GM21576 (cell line): Measurements from ENCODE around the gene MCL1.

ENCODE experiments used
- ATAC-seq: cut with Tn5 transposase; IDR thresholded peaks from one replicate; pipeline ENCODE4 v1.9.1; 2021; ENCODE audit warnings: mild to moderate bottlenecking, moderate library complexity; ENCODE audit not compliant: unreplicated experiment

MCL1 gene

GRCh38 chr1:150543500-150544143 is 35.8 kb downstream of the MCL1 start:
- ATAC-seq = no peak

DNA sequence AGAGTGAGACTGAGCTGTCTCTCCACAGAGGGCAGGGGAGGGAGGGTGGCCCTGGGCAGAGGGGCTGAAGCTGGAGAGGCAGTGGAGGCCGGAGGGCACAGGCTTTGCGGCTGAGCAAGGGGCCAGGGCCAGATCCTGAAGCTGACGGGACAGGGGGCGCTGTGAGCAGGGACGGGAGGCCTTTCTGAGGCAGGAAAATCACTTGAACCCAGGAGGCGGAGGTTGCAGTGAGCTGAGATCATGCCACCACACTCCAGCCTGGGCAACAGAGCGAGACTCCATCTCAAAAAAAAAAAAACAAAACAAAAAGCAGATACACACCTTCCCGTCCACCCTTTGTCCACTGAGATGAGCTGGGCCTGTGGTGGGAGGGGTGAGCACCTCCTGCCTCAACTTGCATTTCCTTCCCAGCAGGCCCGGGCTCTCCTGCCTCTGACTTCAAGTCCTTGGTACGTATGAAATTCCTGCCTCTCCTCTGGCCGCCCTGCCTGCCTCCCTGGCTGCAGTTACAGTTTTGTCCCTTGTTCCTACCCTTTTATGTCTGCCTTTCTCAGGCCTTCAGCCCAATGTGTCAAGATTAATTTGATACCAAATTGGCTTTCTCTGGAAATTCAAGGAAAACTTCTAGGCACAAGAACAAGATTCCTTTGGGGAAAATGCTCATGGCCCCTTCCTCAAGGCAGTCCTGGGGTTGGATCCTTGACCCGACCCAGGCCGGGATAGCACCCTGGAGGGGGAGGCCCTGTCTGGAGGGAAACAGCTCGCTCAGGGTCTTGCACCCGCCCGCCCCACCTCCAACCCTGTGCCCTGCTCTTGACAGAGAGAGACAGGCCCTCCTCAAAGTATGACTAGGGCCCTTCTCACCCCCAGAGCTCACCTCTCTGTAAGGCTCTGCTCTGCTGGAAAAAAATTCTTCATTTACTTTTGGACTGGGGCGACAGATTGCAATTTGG is 41.4 kb downstream of the MCL1 start:
- no peak for ATAC-seq

DNA sequence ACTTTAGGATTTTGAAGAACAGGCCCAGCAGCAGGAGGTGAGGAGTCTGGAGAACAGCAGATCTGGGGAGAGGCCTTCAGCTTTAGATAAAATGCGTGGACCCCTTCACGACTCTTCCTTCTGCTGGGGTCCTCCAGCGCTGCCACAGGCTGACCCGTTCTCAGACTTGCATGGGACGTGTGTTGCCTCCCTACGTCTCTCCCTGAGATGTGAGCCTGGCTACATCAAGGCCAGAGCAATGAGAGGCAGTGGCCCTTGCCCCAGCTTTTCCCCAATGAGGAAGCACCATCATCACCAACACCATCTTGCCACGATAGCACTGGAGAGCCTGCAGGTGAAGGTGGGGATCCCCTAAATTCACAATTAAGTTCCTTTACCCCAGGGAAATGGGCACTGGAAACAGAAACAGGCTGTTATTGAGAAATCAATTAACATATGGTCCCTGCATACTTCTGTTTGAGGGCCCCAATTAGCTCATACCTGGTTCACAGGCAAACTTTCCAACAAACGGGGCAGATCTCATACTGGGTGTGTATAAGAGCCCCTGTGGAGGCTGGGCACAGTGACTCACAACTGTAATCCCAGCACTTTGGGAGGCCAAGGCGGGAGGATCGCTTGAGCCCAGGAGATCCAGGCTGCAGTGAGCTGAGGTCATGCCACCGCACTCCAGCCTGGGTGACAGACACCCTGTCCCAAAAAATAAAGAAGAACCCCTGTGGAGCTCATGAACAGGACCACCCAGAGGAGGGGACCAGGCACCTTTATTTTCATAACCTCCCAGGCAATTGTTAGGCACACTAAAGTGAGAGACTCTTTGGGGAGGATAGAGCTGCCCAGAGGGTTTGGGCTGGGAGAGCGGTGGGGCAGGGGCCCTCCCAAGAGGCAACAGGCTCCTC is 42.3 kb downstream of the MCL1 start:
- no peak for ATAC-seq

GRCh38 chr1:150535511-150536287 is 43.7 kb downstream of the MCL1 start:
- ATAC-seq = no peak

DNA sequence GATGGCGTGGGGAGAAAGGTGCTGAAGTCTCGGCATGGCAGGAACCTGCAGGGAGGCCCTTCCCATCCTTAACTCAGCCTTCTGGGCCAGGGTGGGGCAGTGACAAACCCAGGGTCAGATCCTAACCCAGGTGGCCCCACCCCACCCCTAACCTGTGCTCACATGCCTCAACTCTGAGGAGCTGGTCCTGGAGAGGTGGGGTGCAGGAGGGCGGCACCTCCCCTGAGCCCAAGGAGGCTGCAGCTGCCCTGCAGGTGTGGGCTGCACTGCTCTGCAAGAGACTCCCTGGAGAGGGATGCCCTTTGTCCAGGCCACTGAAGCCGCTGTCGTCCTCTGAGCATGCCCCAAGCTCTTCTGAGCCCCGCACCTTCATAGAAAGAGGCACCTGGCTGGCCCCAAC is 45.4 kb downstream of the MCL1 start:
- no peak for ATAC-seq

DNA sequence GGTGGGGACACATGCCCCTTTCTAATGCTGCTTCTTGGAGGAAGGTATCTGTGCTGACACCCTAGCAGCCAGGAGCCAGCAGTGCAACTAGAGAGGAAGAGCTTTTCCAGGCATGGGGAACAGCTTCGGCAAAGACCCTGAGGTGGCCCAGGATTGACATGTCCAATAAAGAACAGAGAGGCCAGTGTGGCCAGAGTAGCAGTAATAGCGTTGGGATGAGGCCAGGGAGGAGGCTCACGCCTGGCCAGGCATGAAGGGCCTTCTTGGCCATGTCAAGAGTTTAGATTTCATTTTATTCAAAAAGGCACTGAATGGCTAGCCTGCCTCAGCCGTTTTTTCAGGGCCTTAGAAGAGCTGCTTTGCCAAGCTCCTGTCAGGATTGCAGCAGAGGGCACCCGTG is 46.5 kb downstream of the MCL1 start:
- ATAC-seq = no peak

GRCh38 chr1:150530491-150531159 is 48.8 kb downstream of the MCL1 start:
- ATAC-seq = no peak

DNA sequence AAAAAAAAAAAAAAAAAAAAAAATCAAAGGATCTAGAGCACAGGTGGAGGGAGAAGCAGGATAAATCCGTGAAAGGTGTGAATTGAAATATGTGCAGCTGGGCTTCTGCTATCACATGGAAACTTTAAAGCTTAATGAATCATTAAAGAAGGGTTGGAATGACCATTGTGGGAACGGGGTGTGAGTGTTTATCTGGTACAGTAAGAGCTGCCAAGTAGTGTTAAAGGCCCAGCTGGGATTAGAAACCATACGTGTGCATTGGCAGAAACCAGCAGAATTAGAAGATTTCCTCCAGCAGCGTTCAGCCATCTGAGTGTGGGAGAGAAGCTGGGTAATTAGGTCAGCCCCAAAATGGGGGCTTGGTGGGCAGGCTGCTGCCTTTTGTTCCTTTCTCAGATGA is 50.4 kb downstream of the MCL1 start:
- no peak for ATAC-seq

- no peak for ATAC-seq
Observed at GRCh38 chr1:150528196-150528595, 51.2 kb downstream of the MCL1 start.

DNA sequence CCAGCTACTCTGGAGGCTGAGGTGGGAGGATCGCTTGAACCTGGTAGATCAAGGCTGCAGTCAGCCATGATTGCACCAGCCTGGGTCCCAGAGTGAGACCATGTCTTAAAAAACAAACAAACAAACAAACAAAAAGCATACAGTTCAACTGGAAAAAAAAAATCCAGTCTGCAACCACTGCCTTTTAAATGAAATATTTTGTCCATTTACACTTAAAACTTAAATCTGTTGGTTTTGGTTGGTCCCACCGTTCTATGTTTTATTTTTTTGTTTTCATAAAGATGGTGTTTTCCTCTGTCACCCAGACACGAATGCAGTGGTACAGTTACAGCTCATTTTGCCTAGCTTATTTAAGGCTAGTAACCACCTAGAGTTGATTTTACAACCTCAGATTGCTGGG is 54.1 kb downstream of the MCL1 start:
- no peak for ATAC-seq
